Measurements from ENCODE around the gene TAGLN3.

The TAGLN3 gene

GRCh38 chr3:111976254-111976653, 22.5 kb upstream of the TAGLN3 start (continued):
- TF ChIP-seq SETDB1 (IDR thresholded peaks at IDR 0.05; ENCODE audit: insufficient read length, low read length) (no peak), ZNF530 (tag by site-specific recombination; IDR thresholded peaks at IDR 0.05; ENCODE audit: low read depth) (no peak), KLF10 (tag by site-specific recombination; IDR thresholded peaks at IDR 0.05) (no peak), ZNF280C (tag by site-specific recombination; IDR thresholded peaks at IDR 0.05) (no peak), ZNF48 (tag by site-specific recombination; IDR thresholded peaks at IDR 0.05) (no peak), BCL11A (tag by site-specific recombination; IDR thresholded peaks at IDR 0.05; ENCODE audit: low read depth) (no peak), ZNF132 (tag by site-specific recombination; IDR thresholded peaks at IDR 0.05; ENCODE audit: borderline replicate concordance) (no peak), ZNF548 (tag by site-specific recombination; IDR thresholded peaks at IDR 0.05) (no peak), ZFP37 (tag by site-specific recombination; IDR thresholded peaks at IDR 0.05) (no peak), ZBTB11 (tag by site-specific recombination; conservative IDR thresholded peaks at IDR 0.05; ENCODE audit: low read depth) (no peak)

GRCh38 chr3:111978583-111979433, 19.9 kb upstream of the TAGLN3 start, which contains the start of gene ABHD10:
Gene ABHD10, plus strand, starts transcription at chr3:111979026. Its CDS starts 36 bp downstream, at chr3:111979062.
- H3K9me3 ChIP-seq (ENCODE audit: control insufficient read depth, insufficient read depth, low read depth, low read length) = no peaks in the 10 kb centered on the region
- peaks cover 0 to 14% of the 10 kb centered on the region in 2 experiments; a peak in 2 of 3 replicates for H3K36me3 ChIP-seq (ENCODE audit: control insufficient read depth in 2 of 2, insufficient read depth in 1 of 2, low read length in 2 of 2)
- no peaks in the 10 kb centered on the region for H3K4me1 ChIP-seq (ENCODE audit: control insufficient read depth, insufficient read depth, low read length)
- peak within 1 kb of the TSS; percentile 89 for H3K4me3 ChIP-seq (ENCODE audit: low read depth, low read length)
- ChIA-PET CTCF (interaction anchor here (0.6 to 2.6 kb wide), 8 partner anchors 10 to 386 kb away, joined by 3 to 16 read pairs (median 5); no protein-coding TSS in a partner anchor), POLR2A (interaction anchor here (0.5 to 1.7 kb wide), 23 partner anchors 8 to 583 kb away, joined by 3 to 9 read pairs (median 3); partner anchors contain the start of genes ATG3, C3orf52 and SLC35A5)
- H3K27ac ChIP-seq (ENCODE audit: extremely low read depth, low read depth, low read length) = peak within 1 kb of the TSS; percentile 45
- peak; percentile 9 for TF ChIP-seq SP7 (tag by site-specific recombination; IDR thresholded peaks at IDR 0.05)
- TF ChIP-seq ZNF2 (tag by site-specific recombination; IDR thresholded peaks at IDR 0.05) = peak; percentile 64; the same call in 1 of the 2 replicates
- 0 out of 2 replicates have a peak, but pooled peaks have one; percentile 57 for TF ChIP-seq ZBTB48 (tag by site-specific recombination; IDR thresholded peaks at IDR 0.05)
- TF ChIP-seq ZNF10 (tag by site-specific recombination; IDR thresholded peaks at IDR 0.05) = no peak
- TF ChIP-seq ZXDB (tag by site-specific recombination; IDR thresholded peaks at IDR 0.05) = peak; percentile 65; the same call in 1 of the 2 replicates
- TF ChIP-seq ZNF645 (tag by site-specific recombination; IDR thresholded peaks at IDR 0.05) = no peak
- TF ChIP-seq ZNF394 (tag by site-specific recombination; IDR thresholded peaks at IDR 0.05; ENCODE audit: borderline replicate concordance) = peak; percentile 24; the same call in 1 of the 2 replicates
- TF ChIP-seq ZSCAN30 (tag by site-specific recombination; IDR thresholded peaks at IDR 0.05) = peak; percentile 53; the same call in 1 of the 2 replicates
- TF ChIP-seq ZBTB8A (tag by site-specific recombination; IDR thresholded peaks at IDR 0.05) = peak; percentile 34; the same call in 1 of the 2 replicates
- TF ChIP-seq ZNF610 (tag by site-specific recombination; IDR thresholded peaks at IDR 0.05; ENCODE audit: borderline replicate concordance) = peak; percentile 38; the same call in 1 of the 2 replicates
- no peak for TF ChIP-seq KLF17 (tag by site-specific recombination; IDR thresholded peaks at IDR 0.05)
- peak; percentile 19; the same call in 1 of the 2 replicates for TF ChIP-seq SP3 (tag by site-specific recombination; IDR thresholded peaks at IDR 0.05)
- TF ChIP-seq SP2 (tag by site-specific recombination; IDR thresholded peaks at IDR 0.05) = peak; percentile 62
- TF ChIP-seq GLIS2 (tag by site-specific recombination; IDR thresholded peaks at IDR 0.05) = peak; percentile 52; the same call in 1 of the 2 replicates
- TF ChIP-seq GLIS1 (tag by site-specific recombination; IDR thresholded peaks at IDR 0.05) = peak; percentile 16; the same call in 1 of the 2 replicates
- no peak for TF ChIP-seq ZNF624 (tag by site-specific recombination; IDR thresholded peaks at IDR 0.05)
